GM21723 (cell line): ENCODE data around the gene SYDE1.
"Not testable (repeated sequence)": the region's sequence is repeated elsewhere in the genome, so short reads cannot be mapped to it uniquely, and the experiment has no call there.

ENCODE experiments used
- ATAC-seq: cut with Tn5 transposase; IDR thresholded peaks from one replicate; pipeline ENCODE4 v1.9.1; 2021; ENCODE audit warnings: mild to moderate bottlenecking, moderate library complexity; ENCODE audit not compliant: unreplicated experiment

SYDE1 gene

GRCh38 chr19:15107061-15108010, at the start of gene SYDE1:
TSS of gene SYDE1 (plus strand) at chr19:15107401. CDS start at chr19:15107434, 33 bp downstream.
- ATAC-seq, result no peak

GRCh38 chr19:15062036-15062435, 45.2 kb upstream of the SYDE1 start:
- no peak for ATAC-seq

GRCh38 chr19:15070386-15070785, 36.8 kb upstream of the SYDE1 start:
- not testable (repeated sequence) for ATAC-seq

- ATAC-seq, result no peak
Measured at GRCh38 chr19:15072930-15073647, 34.1 kb upstream of the SYDE1 start.

- ATAC-seq, result no peak
Measured at GRCh38 chr19:15074371-15074770, 32.8 kb upstream of the SYDE1 start.

- ATAC-seq, result no peak
Measured at GRCh38 chr19:15075806-15076205, 31.4 kb upstream of the SYDE1 start.

- ATAC-seq, result not testable (repeated sequence)
Measured at GRCh38 chr19:15080002-15080401, 27.2 kb upstream of the SYDE1 start.

- ATAC-seq, result no peak
Measured at GRCh38 chr19:15081911-15082310, 25.3 kb upstream of the SYDE1 start, which contains the start of gene OR1I1. TSS of gene OR1I1 (plus strand) at chr19:15082211. CDS start at chr19:15087066, 4,855 bp downstream.

GRCh38 chr19:15087182-15087581, 20.0 kb upstream of the SYDE1 start:
- no peak for ATAC-seq

GRCh38 chr19:15091918-15092753, 15.1 kb upstream of the SYDE1 start:
- no peak for ATAC-seq

- no peak for ATAC-seq
Measured at GRCh38 chr19:15093001-15093400, 14.2 kb upstream of the SYDE1 start.

GRCh38 chr19:15096223-15096622, 11.0 kb upstream of the SYDE1 start:
- ATAC-seq, result no peak

GRCh38 chr19:15097980-15098379, 9.2 kb upstream of the SYDE1 start:
- ATAC-seq, result not testable (repeated sequence)

- no peak for ATAC-seq
Measured at GRCh38 chr19:15098460-15098859, 8.7 kb upstream of the SYDE1 start.

- no peak for ATAC-seq
Measured at GRCh38 chr19:15099017-15099582, 8.1 kb upstream of the SYDE1 start.

- no peak for ATAC-seq
Measured at GRCh38 chr19:15101479-15102082, 5.6 kb upstream of the SYDE1 start.

- no peak for ATAC-seq
Measured at GRCh38 chr19:15104003-15104402, 3.2 kb upstream of the SYDE1 start.

GRCh38 chr19:15104411-15104810, 2.8 kb upstream of the SYDE1 start:
- ATAC-seq, result no peak

- no peak for ATAC-seq
Measured at GRCh38 chr19:15105044-15105443, 2.2 kb upstream of the SYDE1 start.
